Sigmoid colon (tissue), 4 donors: ENCODE results near the gene AZIN2.
A peak's percentile ranks its signal among the peaks of the same experiment; 100 is the strongest.

Experiments used
- POLR2A ChIP-seq, 2 donors: fragments of 450-650 bp; IDR thresholded peaks; one replicate each; pipeline ENCODE4 v1.6.1; 2016; ENCODE audit warnings: antibody characterized with exemption in 2 of 2, mild to moderate bottlenecking in 2 of 2, moderate library complexity in 2 of 2
- POLR2AphosphoS5 ChIP-seq, 4 donors: sonication (generic); formaldehyde crosslinking; IDR thresholded peaks; one replicate each; pipeline ENCODE4 v1.6.1; 2017; ENCODE audit warnings: antibody characterized with exemption in 4 of 4

GRCh38 chr1:33055210-33056008 lies 25.5 kb upstream of the AZIN2 start:
- TF ChIP-seq POLR2AphosphoS5 (IDR thresholded peaks at IDR 0.05) (peak in 3 of 4 donors; percentile 33 to 45 (median 39)), POLR2A (IDR thresholded peaks at IDR 0.05) (no peak)
